ENCODE results near the gene JCHAIN. TPM values are rescaled to one million over a fixed set of nuclear protein-coding genes. Genes with fewer than 3 reads are reported as not detected.

JCHAIN gene
- total and polyA plus RNA-seq, 2 of the 13 experiments (the other 11 are each of a cell fraction or from before 2014, with no cell fraction given): not detected

GRCh38 chr4:70704215-70704930 is 38.1 kb upstream of the JCHAIN start (continued):
- TF ChIP-seq ATF7-NPFF (CRISPR knock-in tag; IDR thresholded peaks at IDR 0.05; ENCODE audit: low read depth) (peak; percentile 77; the same call in 1 of the 2 replicates), AHR (CRISPR knock-in tag; IDR thresholded peaks at IDR 0.05) (no peak), ZNF83 (CRISPR knock-in tag; IDR thresholded peaks at IDR 0.05; ENCODE audit: borderline replicate concordance) (0 out of 2 replicates have a peak, but pooled peaks have one; percentile 8), ZNF598 (CRISPR knock-in tag; IDR thresholded peaks at IDR 0.05; ENCODE audit: borderline replicate concordance) (no peak), POLR2AphosphoS5 (IDR thresholded peaks at IDR 0.05; ENCODE audit: low read depth, low read length) (peak; percentile 79), PLRG1 (conservative IDR thresholded peaks at IDR 0.05) (no peak), FOXK1 (CRISPR knock-in tag; IDR thresholded peaks at IDR 0.05; ENCODE audit: borderline replicate concordance, low read depth) (no peak), ZFP91 (CRISPR knock-in tag; IDR thresholded peaks at IDR 0.05; ENCODE audit: borderline replicate concordance) (0 out of 2 replicates have a peak, but pooled peaks have one; percentile 22), PITX1 (CRISPR knock-in tag; IDR thresholded peaks at IDR 0.05) (no peak), ZNF563 (CRISPR knock-in tag; IDR thresholded peaks at IDR 0.05) (no peak; the same call in 1 of the 2 replicates), CEBPG (CRISPR knock-in tag; IDR thresholded peaks at IDR 0.05) (no peak), FOSL2 (CRISPR knock-in tag; IDR thresholded peaks at IDR 0.05) (no peak), ZMAT3 (CRISPR knock-in tag; conservative IDR thresholded peaks at IDR 0.05) (0 out of 2 replicates have a peak, but pooled peaks have one; percentile 50)
- TF ChIP-seq, protein P1, sequence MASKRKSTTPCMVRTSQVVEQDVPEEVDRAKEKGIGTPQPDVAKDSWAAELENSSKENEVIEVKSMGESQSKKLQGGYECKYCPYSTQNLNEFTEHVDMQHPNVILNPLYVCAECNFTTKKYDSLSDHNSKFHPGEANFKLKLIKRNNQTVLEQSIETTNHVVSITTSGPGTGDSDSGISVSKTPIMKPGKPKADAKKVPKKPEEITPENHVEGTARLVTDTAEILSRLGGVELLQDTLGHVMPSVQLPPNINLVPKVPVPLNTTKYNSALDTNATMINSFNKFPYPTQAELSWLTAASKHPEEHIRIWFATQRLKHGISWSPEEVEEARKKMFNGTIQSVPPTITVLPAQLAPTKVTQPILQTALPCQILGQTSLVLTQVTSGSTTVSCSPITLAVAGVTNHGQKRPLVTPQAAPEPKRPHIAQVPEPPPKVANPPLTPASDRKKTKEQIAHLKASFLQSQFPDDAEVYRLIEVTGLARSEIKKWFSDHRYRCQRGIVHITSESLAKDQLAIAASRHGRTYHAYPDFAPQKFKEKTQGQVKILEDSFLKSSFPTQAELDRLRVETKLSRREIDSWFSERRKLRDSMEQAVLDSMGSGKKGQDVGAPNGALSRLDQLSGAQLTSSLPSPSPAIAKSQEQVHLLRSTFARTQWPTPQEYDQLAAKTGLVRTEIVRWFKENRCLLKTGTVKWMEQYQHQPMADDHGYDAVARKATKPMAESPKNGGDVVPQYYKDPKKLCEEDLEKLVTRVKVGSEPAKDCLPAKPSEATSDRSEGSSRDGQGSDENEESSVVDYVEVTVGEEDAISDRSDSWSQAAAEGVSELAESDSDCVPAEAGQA (IDR thresholded peaks at IDR 0.05; ENCODE audit: low read depth): no peak
- TF ChIP-seq, protein P1 (CRISPR knock-in tag; IDR thresholded peaks at IDR 0.05; ENCODE audit: borderline replicate concordance): no peak
- TF ChIP-seq, protein P2, sequence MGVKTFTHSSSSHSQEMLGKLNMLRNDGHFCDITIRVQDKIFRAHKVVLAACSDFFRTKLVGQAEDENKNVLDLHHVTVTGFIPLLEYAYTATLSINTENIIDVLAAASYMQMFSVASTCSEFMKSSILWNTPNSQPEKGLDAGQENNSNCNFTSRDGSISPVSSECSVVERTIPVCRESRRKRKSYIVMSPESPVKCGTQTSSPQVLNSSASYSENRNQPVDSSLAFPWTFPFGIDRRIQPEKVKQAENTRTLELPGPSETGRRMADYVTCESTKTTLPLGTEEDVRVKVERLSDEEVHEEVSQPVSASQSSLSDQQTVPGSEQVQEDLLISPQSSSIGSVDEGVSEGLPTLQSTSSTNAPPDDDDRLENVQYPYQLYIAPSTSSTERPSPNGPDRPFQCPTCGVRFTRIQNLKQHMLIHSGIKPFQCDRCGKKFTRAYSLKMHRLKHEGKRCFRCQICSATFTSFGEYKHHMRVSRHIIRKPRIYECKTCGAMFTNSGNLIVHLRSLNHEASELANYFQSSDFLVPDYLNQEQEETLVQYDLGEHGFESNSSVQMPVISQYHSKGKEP (CRISPR knock-in tag; IDR thresholded peaks at IDR 0.05): no peak
- TF ChIP-seq, protein P3, sequence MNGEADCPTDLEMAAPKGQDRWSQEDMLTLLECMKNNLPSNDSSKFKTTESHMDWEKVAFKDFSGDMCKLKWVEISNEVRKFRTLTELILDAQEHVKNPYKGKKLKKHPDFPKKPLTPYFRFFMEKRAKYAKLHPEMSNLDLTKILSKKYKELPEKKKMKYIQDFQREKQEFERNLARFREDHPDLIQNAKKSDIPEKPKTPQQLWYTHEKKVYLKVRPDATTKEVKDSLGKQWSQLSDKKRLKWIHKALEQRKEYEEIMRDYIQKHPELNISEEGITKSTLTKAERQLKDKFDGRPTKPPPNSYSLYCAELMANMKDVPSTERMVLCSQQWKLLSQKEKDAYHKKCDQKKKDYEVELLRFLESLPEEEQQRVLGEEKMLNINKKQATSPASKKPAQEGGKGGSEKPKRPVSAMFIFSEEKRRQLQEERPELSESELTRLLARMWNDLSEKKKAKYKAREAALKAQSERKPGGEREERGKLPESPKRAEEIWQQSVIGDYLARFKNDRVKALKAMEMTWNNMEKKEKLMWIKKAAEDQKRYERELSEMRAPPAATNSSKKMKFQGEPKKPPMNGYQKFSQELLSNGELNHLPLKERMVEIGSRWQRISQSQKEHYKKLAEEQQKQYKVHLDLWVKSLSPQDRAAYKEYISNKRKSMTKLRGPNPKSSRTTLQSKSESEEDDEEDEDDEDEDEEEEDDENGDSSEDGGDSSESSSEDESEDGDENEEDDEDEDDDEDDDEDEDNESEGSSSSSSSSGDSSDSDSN (CRISPR knock-in tag; IDR thresholded peaks at IDR 0.05): peak; percentile 35
